CD4-positive, alpha-beta T cell (primary cell): ENCODE measurements around the gene NAV2. TPM values are rescaled to one million over a fixed set of nuclear protein-coding genes. Genes with fewer than 3 reads are reported as not detected.

Experiments used
- ATAC-seq: fragments of 200-7000 bp; cut with Tn5 transposase; one replicate; pipeline ENCODE4 v1.10.0; 2022; ENCODE audit warnings: mild to moderate bottlenecking; ENCODE audit not compliant: poor library complexity
- CTCF ChIA-PET: fragments of 350-600 bp; sonication (Branson Sonifier 250); formaldehyde crosslinking; loops from one replicate; lab custom pipeline; 2021; ENCODE audit warnings: antibody characterized with exemption, inconsistent platforms; lab: Charles Lee
- POLR2A ChIA-PET: fragments of 350-600 bp; sonication (Branson Sonifier 250); formaldehyde crosslinking; loops from one replicate; lab custom pipeline; 2021; ENCODE audit warnings: antibody characterized with exemption, inconsistent platforms; lab: Charles Lee
- DNase-seq, 14 experiments: peaks; one replicate each; pipeline ENCODE4 v3.0.0-alpha.2; 2013 to 2020; ENCODE audit warnings: mixed read lengths in 2 of 14
- H3K27ac ChIP-seq, 2 donors: one replicate each; pipeline versions ENCODE4 v1.5.1 to v1.7.0; 2013; ENCODE audit warnings: low read length in 2 of 2, low read depth in 1 of 2, mild to moderate bottlenecking in 1 of 2
- H3K27me3 ChIP-seq, 2 experiments: 1 replicate in 1 of 2; 2 replicates in 1 of 2; pipeline versions ENCODE4 v1.6.1 to v1.7.0; 2013; ENCODE audit warnings: low read length in 2 of 2, control low read depth in 1 of 2, mild to moderate bottlenecking in 1 of 2, moderate library complexity in 1 of 2; ENCODE audit not compliant: insufficient read depth in 2 of 2, control insufficient read depth in 1 of 2
- H3K36me3 ChIP-seq: one replicate; pipeline ENCODE4 v1.6.1; 2013; ENCODE audit warnings: low read length, control low read depth; ENCODE audit not compliant: insufficient read depth
- H3K4me1 ChIP-seq: one replicate; pipeline ENCODE4 v1.6.1; 2013; ENCODE audit warnings: low read length, control low read depth; ENCODE audit not compliant: insufficient read depth
- H3K4me3 ChIP-seq: one replicate; pipeline ENCODE4 v1.5.1; 2013; ENCODE audit warnings: mild to moderate bottlenecking, low read length, moderate library complexity
- H3K9me3 ChIP-seq, 2 experiments: 1 replicate in 1 of 2; 2 replicates in 1 of 2; pipeline versions ENCODE4 v1.6.1 to v1.7.0; 2013; ENCODE audit warnings: low read length in 2 of 2, mild to moderate bottlenecking in 2 of 2, control low read depth in 1 of 2, moderate library complexity in 1 of 2; ENCODE audit not compliant: control insufficient read depth in 1 of 2, insufficient read depth in 1 of 2
- H3K27ac Mint-ChIP-seq: one replicate; pipeline ENCODE4 v1.8.0; 2020; ENCODE audit warnings: mixed read lengths
- H3K27me3 Mint-ChIP-seq: one replicate; pipeline ENCODE4 v1.8.0; 2021; ENCODE audit warnings: mixed read lengths
- H3K36me3 Mint-ChIP-seq: one replicate; pipeline ENCODE4 v1.8.0; 2021; ENCODE audit warnings: low read depth, mixed read lengths
- H3K4me1 Mint-ChIP-seq: one replicate; pipeline ENCODE4 v1.8.0; 2021; ENCODE audit warnings: low read depth, mixed read lengths
- H3K4me3 Mint-ChIP-seq: one replicate; pipeline ENCODE4 v1.8.0; 2020; ENCODE audit warnings: mild to moderate bottlenecking, mixed read lengths
- H3K9me3 Mint-ChIP-seq: one replicate; pipeline ENCODE4 v1.8.0; 2020; ENCODE audit warnings: mixed read lengths
- CTCF ChIP-seq: fragments of 200-600 bp; IDR thresholded peaks from one replicate; pipeline ENCODE4 v1.8.0; 2022; ENCODE audit warnings: antibody characterized with exemption, mild to moderate bottlenecking
- intact Hi-C, 2 experiments: fragments of 100-400 bp; cut with DNase I in 1 of 2; cut with micrococcal nuclease in 1 of 2; formaldehyde crosslinking; loops; one replicate each; pipeline versions ENCODE4 v1.15.1 to v1.9.0; 2023 to 2025; cut with DNase I, micrococcal nuclease
- total RNA-seq, 174 experiments: library from RNA in 2 of 174; stranded (reverse) in 2 of 174; gene quantifications; one replicate each; pipeline ENCODE4 v1.2.3 and lab custom pipeline; 2021 to 2026

Gene NAV2
- total RNA-seq, 2 experiments from 2014 or later, result 0.55 to 0.64 TPM

GRCh38 chr11:19922689-19923035, 210.0 kb downstream of the NAV2 start:
- intact Hi-C loops, result no loop called here
- ATAC-seq, result no peak
- CTCF ChIA-PET, result no interaction called here

GRCh38 chr11:19923626-19924025, 211.0 kb downstream of the NAV2 start:
- no peaks in the 10 kb centered on the region for H3K27me3 ChIP-seq
- DNase-seq (no peak), ATAC-seq (no peak)
- Mint-ChIP-seq H3K9me3 (no peaks in the 10 kb centered on the region), H3K27me3 (peaks cover 32% of the 10 kb centered on the region), H3K4me1 (no peaks in the 10 kb centered on the region), H3K4me3 (no peak overlapping the region), H3K27ac (no peak overlapping the region), H3K36me3 (no peaks in the 10 kb centered on the region)
- no peak overlapping the region for H3K4me3 ChIP-seq
- no peaks in the 10 kb centered on the region for H3K4me1 ChIP-seq
- no peak for TF ChIP-seq CTCF
- no peaks in the 10 kb centered on the region for H3K9me3 ChIP-seq
- POLR2A ChIA-PET, result no interaction called here
- intact Hi-C loops, result no loop called here
- no peak overlapping the region for H3K27ac ChIP-seq
- CTCF ChIA-PET, result no interaction called here
- H3K36me3 ChIP-seq, result no peaks in the 10 kb centered on the region

More at GRCh38 chr11:19922689-19923035, 210.0 kb downstream of the NAV2 start:
- no peaks in the 10 kb centered on the region for H3K36me3 Mint-ChIP-seq
- H3K4me1 Mint-ChIP-seq, result no peaks in the 10 kb centered on the region
- Histone ChIP-seq H3K36me3 (no peaks in the 10 kb centered on the region), H3K9me3 (no peaks in the 10 kb centered on the region), H3K4me1 (no peaks in the 10 kb centered on the region), H3K27ac (no peak overlapping the region), H3K27me3 (no peaks in the 10 kb centered on the region), H3K4me3 (no peak overlapping the region)
- peaks cover 38% of the 10 kb centered on the region for H3K27me3 Mint-ChIP-seq
- no peak for DNase-seq
- H3K9me3 Mint-ChIP-seq, result no peaks in the 10 kb centered on the region
- POLR2A ChIA-PET, result no interaction called here
- no peak for TF ChIP-seq CTCF
- no peak overlapping the region for H3K27ac Mint-ChIP-seq
- no peak overlapping the region for H3K4me3 Mint-ChIP-seq

GRCh38 chr11:19924311-19924710, 211.7 kb downstream of the NAV2 start:
- CTCF ChIA-PET, result no interaction called here
- H3K27ac Mint-ChIP-seq, result no peak overlapping the region
- H3K9me3 Mint-ChIP-seq, result no peaks in the 10 kb centered on the region
- Histone ChIP-seq H3K9me3 (no peaks in the 10 kb centered on the region), H3K27me3 (no peaks in the 10 kb centered on the region), H3K36me3 (no peaks in the 10 kb centered on the region), H3K4me3 (no peak overlapping the region), H3K4me1 (no peaks in the 10 kb centered on the region), H3K27ac (no peak overlapping the region)
- TF ChIP-seq CTCF, result no peak
- POLR2A ChIA-PET, result no interaction called here
- no peaks in the 10 kb centered on the region for H3K4me1 Mint-ChIP-seq
- DNase-seq (no peak), ATAC-seq (no peak)
- no peaks in the 10 kb centered on the region for H3K36me3 Mint-ChIP-seq
- H3K27me3 Mint-ChIP-seq, result peaks cover 26% of the 10 kb centered on the region
- H3K4me3 Mint-ChIP-seq, result no peak overlapping the region
- intact Hi-C loops, result no loop called here
